Inferior parietal cortex (tissue), 1 donor: ENCODE data around the gene BCL11B.

ENCODE experiments used
- DNase-seq: peaks from one replicate; pipeline ENCODE4 v3.0.0-alpha.2; 2016; ENCODE audit errors: extremely low spot score

BCL11B gene

GRCh38 chr14:99287269-99287942, 15.4 kb upstream of the BCL11B start:
- DNase-seq: no peak

DNA sequence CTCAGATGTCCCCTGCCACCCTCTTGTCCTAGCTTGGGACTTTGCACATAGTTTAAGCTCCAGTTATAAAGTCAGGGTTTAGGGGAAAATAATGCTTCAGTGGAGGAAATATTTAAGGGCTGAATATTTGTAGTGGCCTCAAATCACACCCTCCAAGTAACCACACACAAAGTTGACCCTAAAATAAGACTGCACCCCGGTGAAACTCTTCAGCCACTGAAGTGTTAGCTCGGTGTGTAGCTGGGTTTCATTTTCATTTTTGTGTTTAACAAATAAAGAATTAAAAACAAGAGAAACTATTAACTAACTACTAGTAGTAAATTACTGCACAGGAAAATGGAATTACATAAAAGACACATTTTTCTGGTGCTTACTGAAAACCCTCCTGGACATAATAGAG, 14.8 kb upstream of the BCL11B start:
- DNase-seq: no peak

DNA sequence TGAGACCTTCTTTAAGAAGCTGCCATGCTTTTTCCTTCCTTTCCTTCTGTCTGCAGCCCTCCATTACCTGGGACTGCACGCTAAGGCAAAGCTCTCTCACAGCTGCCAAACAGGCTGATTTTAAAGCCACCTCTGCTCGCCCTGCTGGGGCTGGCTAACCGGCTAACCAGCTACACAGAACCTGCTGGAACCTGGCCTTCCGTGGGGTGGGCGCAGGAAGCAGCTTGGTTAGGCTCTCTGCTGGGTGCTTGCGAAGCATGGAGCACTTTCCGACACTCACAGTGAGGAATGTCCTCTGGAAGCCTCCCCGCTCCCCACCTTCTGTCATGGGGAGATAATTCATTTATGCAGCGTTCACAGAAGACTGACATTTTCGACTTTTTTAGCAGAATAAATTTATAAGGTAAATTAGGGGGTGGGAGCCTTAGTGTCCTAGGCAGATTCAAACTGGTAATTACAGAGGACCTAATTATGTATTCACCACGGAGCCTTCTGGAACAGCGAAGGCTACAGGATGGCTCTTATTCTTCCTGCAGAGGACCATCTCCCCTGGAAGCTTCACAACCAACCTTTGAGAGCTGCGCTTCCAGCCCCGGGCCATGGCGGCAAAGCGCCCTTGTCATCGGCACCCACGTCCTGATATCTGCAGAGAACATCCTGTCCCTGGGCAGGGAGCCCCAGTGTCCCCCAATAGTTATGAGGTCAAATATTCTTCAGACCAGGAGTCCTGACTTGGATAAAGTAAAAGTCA, 12.4 kb upstream of the BCL11B start:
- no peak for DNase-seq

DNA sequence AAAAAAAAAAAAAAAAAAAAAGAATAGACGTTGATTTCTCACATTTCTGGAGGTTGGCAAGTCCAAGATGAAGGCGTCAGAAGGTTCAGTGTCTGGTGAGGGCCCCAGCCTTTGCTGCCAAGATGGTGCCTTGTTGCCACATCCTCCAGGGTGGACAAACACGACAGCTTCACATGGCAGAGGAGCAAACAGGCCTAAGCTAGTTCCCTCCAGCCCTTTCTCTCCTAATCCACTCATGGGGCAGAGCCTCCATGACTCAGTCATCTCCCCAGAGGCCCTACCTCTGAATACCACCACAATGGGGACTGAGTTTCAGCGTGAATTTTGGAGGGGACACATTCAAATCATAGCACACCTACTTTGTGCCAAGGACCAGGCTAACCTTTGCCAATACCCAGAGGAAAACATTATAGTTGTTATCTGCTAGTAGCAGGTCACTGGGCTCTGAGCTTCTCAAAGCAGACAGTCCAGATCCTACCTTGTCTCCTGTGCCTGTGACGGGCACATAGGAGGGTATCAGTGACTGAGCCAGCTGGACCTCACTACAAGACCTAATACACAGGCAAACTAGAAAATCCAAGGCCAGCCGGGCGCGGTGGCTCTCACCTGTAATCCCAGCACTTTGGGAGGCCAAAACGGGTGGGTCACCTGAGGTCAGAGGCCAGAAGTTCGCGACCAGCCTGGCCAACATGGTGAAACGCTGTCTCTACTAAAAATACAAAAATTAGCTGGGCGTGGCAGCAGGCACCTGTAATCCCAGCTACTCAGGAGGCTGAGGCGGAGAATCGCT, 10.5 kb upstream of the BCL11B start:
- DNase-seq: no peak

DNA sequence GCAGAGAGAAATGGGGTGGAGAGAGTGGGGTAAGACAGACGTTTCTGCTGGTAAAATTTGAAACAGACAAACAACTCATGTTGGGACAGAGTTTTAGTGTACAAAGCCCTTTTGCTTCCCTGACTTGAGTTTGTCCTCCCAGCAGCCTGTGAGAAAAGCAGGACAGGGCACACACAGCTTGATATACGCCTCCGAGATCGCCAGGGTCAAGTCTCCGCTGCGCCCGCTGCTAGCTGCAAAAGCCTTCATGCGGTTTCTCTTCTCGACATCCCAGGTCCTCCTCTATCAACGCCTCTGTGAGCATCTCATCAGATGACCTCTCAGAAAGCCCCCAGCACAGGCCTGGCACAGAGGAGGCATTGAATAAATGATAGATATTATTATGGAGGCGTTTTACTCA, 9.4 kb upstream of the BCL11B start:
- DNase-seq: no peak

DNA sequence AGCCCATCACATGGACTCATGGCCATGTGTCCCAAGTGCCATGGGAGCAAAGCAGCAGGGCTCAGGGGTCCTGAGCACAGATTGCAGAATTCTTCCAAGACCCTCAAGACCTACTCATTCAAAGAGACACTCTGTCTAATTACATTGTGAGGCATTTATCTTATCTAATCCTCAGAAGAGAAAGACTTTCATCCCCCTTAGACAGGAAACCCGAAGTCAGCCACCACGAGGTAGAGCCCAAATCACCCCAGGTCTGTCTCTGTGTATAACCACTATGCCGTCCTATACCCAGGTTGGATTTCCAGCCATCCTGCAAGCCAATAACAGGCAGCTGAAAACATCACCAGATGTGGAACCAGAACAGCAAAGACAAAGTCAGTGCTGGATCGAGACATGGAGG, 8.9 kb upstream of the BCL11B start:
- no peak for DNase-seq

DNA sequence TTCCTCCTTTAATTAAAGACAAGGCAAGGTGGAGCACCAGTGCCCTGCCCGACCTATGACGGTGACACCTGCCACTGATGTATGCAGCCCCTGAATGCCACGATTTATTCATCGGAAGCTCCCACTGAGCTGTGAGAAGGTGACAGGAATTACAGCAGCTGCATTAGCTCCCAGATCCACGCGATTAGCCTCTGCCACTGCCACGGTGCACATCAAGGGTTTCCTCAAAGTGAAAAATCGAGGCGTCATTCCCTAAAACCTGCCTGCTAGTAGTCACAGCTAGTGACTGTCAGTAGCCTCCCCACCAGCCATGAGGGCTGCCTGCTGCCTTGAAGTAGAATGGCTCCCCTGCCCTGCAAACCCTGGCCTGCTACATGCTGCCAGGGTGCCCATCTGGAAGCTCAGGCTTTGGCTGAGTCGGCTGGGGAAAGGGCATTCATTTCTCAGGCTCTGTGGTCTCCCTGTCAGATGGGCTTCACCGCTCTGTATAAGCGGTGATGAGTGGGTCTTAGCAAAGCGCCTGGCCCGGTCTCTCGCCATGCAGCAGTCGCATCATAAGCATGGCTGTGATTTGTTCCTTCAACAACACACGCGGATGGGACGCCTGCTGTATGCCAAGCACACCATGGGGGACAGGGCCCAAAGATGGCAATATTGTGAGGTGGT, 8.2 kb upstream of the BCL11B start:
- DNase-seq: no peak

GRCh38 chr14:99278836-99279235, 6.8 kb upstream of the BCL11B start:
- no peak for DNase-seq

GRCh38 chr14:99277530-99277929, 5.5 kb upstream of the BCL11B start:
- no peak for DNase-seq

- DNase-seq: no peak
Measured at GRCh38 chr14:99276482-99276881, 4.5 kb upstream of the BCL11B start.

DNA sequence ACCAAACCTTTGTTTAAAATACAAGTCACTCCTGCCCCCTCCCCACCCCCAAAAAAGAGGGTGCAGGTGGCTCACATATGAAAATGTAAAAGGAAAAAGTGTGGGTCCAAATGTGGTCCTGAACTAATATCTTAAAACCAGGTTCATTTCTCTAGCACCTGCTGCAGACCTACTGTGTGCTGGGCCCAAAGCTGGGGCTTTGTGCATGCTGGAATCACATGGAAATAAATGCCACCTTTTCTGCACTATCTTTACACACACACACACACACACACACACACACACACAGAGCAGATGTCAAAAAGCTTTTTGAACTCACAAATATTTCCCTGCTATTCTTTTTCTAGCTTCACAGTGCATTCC, 3.2 kb upstream of the BCL11B start:
- DNase-seq: no peak

DNA sequence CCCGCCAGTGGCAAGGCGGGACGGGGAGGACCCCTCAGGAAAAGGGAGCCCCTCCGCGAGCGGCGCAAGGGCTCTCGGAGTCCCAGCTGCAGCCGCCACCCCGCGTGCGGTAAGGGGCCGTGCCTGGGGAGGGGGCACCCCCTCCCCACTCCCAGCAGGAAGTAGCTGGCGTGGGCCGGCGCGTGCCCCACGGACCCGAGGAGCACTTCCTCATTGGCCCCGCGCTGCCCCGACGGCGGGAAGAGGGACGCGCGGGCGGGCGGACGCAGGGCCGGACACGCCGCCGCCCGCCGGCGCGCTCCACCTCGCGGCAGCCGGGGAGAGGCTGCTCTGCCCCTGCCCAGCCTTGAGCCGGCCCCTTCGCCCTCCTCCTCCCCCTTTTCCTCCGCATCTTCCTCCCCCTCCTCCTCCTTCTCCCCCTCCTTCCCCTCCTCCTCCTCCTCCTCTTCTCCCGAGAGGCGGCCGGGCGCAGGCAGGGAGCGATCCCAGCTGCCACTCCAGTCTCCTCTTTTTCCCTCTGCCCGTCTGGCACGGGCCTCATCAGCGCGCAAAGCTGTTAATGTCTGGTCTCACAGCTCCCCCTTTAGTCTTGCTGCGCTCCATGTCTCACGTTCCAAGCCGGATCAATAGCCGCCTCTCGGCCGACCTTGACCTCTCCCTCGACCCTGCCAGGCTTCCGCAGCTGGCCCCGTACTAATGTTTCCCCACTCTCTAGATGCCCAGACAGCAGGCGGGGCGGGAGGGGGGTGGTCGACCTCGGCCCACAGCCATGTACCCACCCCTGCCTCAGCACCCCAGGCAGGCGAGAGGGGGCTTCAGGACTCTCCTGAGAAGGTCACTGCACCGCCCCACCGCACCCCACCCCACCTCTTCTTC, 2.6 kb upstream of the BCL11B start:
- DNase-seq: no peak

DNA sequence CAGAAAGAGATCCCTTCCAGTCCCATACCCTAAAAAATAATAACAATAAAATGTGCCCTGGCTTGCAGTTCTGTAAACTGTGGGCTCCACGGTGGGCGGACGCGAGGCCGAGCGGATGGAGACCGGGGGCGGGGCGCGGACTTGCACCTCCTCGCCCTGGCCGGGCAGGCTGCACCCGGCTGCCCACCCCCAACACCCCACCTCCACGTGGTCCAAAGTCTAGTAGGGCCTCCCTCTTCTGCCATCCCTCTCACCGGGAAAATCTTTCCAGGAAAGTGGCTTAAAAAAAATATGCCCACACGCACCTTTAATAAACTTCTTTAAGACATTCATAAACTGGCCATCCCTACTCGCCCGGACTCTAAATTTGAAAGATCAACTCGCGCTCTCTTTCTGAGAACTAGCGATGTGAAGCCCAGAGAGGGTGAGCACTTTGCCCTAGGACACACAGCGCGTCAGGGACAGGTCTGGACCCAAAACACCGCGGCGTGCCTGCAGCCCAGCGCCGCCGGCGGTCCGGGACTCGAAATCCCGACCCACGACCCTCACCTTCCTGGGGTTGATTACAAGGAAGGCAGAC, 1.9 kb upstream of the BCL11B start:
- DNase-seq: no peak

DNA sequence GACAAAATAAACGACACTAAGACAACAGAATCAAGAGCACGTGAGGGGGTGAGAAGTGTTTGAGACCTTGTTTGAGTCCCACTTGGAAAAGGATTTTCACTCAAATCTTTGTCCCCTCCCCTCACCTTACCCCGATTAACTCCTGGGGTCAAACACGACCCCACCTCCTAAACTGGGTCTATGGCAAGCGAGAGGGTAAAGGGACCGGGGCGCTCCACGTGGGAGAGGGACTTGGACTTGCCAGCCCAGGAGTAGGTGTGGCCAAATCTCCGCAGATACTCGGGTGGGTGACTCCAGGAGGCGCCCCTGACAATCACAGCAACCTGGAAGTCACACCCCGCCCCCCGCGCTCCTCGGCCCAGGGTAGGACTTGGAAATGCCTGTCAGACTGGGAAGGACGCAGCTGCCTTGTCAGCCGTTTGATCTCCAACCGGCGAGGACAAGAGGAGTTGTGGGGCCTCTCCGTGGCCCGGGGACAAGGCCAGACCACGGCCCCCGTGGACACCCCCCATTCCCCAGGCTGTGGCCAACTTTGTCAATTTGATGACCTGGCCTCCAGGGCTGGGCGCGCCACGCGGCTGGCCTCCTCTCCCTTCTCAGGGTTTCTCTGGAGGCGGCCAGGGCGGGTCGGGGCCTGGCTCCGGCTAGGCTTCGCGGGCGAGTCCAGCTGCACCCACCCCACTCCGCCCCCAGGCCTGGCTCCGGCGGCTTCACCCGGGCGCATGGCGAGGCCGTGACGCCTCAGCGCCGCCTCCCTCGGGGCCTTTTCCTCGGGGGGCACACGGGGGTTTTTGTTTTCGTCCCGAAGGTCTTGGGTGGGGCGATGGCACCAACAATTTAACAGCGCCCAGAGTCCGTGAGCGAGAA, 1.1 kb upstream of the BCL11B start:
- no peak for DNase-seq

DNA sequence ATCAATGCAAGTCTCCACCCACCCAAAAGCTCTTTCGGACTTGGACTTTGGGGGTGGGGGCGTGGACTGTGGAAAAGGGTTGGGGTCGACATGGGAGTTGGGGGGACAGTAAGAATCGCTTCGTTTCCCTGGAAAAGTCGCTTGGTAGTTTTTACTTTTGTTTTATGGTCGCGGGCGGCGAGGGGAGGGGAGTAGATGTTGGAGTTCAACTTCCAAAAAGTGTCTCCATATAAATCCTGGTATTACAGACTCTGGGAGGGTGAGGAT, 568 bp upstream of the BCL11B start:
- no peak for DNase-seq

DNA sequence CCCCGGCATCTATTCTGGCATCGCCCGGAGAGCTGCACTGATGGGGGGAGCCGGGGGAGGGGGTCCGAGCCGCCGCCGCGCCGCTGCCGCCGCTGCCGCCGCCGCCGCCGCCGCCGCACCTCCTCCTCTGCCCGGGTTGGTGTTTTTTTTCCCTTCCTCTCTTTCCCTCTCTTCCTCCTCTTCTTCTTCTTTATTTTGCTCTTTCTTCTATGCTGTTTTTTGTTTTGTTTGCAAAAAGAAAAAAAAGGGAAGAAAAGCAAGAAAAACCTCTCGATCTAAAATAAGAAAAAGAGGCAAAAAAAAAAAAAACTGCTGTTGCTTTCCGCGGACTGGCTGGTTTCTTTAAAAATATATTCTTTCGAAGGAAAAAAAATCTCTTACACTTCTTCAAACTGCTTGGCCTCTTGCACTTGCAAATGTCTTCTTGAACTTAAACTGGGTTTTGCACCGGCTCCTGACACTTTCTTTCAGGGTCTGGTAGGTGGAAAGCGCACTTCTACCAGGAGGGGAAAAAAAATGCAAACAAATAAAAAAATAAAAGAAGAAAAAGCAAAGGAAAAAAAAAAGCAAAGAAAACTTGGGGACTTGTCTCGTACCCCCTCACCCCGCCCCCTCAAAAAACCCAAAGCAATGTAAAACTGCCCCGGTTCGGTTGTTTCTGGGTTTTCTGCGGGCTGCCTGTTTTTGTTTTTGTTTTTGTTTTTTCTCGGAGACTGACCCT, 616 bp downstream of the BCL11B start:
- DNase-seq: no peak

DNA sequence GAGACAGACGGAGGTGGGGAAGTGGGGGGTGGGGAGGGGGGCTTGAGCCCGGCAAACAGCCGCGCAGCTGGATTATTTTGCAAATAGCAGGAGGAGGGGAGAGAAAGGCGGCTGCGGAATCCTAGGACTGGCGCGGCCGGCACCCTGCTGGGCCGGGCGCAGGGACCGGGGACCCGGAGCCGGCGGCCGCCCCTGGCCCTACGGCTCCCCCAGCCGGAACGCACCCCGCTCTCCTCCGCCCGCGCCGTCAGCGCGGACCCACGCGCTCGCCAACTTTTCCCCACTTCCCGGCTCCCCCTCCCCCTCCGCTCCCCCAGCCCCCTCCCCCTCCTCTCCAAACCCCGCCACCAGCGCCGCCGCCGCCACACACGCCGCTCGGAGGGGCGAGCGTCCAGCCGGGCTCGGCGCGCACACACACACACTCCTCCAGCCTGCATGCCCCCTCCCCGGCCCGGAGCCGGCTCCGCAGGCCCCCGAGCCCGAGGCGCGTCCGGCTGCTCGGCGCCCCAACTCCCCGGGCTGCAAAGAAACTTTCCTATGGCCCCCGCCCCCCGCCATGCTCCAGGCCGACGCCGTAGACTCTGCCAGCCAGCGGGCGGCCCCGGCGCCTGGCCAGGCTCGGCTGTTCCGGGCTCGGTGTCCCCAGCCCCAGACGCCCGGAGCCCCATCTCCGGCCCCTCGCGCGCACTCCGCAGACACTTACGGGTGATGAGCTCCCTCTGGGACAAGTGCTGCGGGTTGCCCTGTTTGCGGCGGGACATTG, 1.4 kb downstream of the BCL11B start:
- no peak for DNase-seq

DNA sequence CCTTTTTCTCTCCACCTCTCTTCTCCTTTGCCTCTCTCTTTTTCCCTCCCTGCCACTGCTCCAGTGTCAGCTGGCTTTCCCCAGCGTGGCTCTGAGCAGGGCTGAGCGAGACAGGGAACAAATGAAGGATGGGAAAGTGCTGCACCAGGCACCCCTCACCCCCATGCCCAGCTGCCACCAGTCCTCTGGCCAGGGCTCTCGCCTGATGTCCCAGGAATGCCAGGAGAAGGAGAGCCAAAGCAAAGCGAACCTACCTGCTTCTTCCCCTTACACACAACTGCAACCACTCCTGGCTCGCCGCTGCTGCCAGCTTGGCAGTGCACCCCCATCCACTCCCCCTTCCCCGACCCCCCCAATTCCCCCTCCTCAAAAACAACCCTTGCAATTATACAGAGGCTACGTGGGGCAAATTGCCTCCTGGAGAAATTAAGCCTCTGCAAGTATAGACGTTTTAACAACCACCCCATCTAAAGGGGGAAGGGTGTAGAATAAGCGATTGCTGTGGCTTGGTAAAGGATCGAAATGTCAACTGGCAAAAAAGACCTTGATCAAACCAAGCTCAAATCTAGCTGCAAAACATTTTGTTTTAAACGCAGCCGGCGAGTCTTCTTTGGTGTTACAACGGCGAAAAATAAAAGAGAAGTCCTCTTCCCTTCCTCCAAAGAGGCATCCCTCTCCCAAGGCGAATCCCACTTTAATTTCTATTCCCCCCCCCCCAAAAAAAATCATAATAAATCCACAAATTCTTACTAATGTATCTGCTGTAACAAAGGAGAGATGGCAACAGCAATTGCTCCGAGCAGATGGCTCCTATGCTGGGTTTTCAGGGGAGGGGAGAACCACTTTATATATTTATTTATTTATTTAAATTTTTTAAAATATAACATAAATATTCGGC, 2.9 kb downstream of the BCL11B start:
- DNase-seq: no peak
